HEK293 (cell line): ENCODE data around the gene PSMD8.

Experiments used
- CTCF ChIA-PET: fragments of 350-600 bp; formaldehyde crosslinking; extraction: SDS; loops from one replicate; lab custom pipeline; 2021; ENCODE audit warnings: antibody characterized with exemption; lab: Yijun Ruan, JAX
- POLR2A ChIA-PET: fragments of 300-600 bp; formaldehyde crosslinking; extraction: SDS; loops from one replicate; lab custom pipeline; 2020; ENCODE audit warnings: antibody characterized with exemption, inconsistent platforms; lab: Yijun Ruan, JAX
- H3K27ac ChIP-seq: fragments of 200-500 bp; sonication (Bioruptor generic); 2 replicates; pipeline ENCODE4 v1.5.1; 2014; ENCODE audit warnings: low read depth, low read length, control low read depth, inconsistent platforms; ENCODE audit errors: extremely low read depth
- H3K36me3 ChIP-seq, 2 experiments: fragments of 200-500 bp in 1 of 2; sonication (Bioruptor generic) in 1 of 2; 1 replicate in 1 of 2; 2 replicates in 1 of 2; pipeline ENCODE4 v1.5.1; 2014 to 2017; ENCODE audit warnings: inconsistent platforms in 2 of 2, low read length in 2 of 2; ENCODE audit not compliant: control insufficient read depth in 2 of 2, insufficient read depth in 1 of 2
- H3K4me1 ChIP-seq: fragments of 200-500 bp; sonication (Bioruptor generic); 2 replicates; pipeline ENCODE4 v1.5.1; 2014; ENCODE audit warnings: mild to moderate bottlenecking, low read length, inconsistent platforms; ENCODE audit not compliant: control insufficient read depth, insufficient read depth
- H3K4me3 ChIP-seq: 2 replicates; pipeline ENCODE4 v1.5.1; 2011; ENCODE audit warnings: low read depth, mild to moderate bottlenecking, control low read depth, low read length, moderate library complexity
- H3K9me3 ChIP-seq: fragments of 200-500 bp; sonication (Bioruptor generic); 2 replicates; pipeline ENCODE4 v1.5.1; 2014; ENCODE audit warnings: low read depth, low read length, inconsistent platforms; ENCODE audit not compliant: control insufficient read depth, insufficient read depth
- CTCF ChIP-seq: fragments of 450-650 bp; formaldehyde crosslinking; IDR thresholded peaks from 2 replicates; pipeline ENCODE4 v1.5.1; 2016; ENCODE audit warnings: missing biosample characterization, missing genetic modification characterization
- EGR2 ChIP-seq: fragments of 450-650 bp; formaldehyde crosslinking; IDR thresholded peaks from 2 replicates; pipeline ENCODE4 v1.5.1; 2016; ENCODE audit warnings: low read depth, missing biosample characterization, missing genetic modification characterization
- FEZF1 ChIP-seq: fragments of 450-650 bp; formaldehyde crosslinking; IDR thresholded peaks from 2 replicates; pipeline ENCODE4 v1.5.1; 2016; ENCODE audit warnings: missing biosample characterization, missing genetic modification characterization
- PRDM1 ChIP-seq: fragments of 450-650 bp; formaldehyde crosslinking; IDR thresholded peaks from 2 replicates; pipeline ENCODE4; 2016; ENCODE audit warnings: missing biosample characterization, missing genetic modification characterization
- ZBTB17 ChIP-seq: fragments of 450-650 bp; formaldehyde crosslinking; IDR thresholded peaks from 2 replicates; pipeline ENCODE4 v1.5.1; 2016; ENCODE audit warnings: missing biosample characterization, missing genetic modification characterization
- ZBTB49 ChIP-seq: fragments of 450-650 bp; formaldehyde crosslinking; IDR thresholded peaks from 2 replicates; pipeline ENCODE4 v1.5.1; 2016; ENCODE audit warnings: missing biosample characterization, missing genetic modification characterization, low read depth
- ZIC2 ChIP-seq: fragments of 450-650 bp; formaldehyde crosslinking; IDR thresholded peaks from 2 replicates; pipeline ENCODE4 v1.5.1; 2016; ENCODE audit warnings: missing biosample characterization, missing genetic modification characterization
- ZNF121 ChIP-seq: fragments of 450-650 bp; formaldehyde crosslinking; IDR thresholded peaks from 2 replicates; pipeline ENCODE4 v1.5.1; 2016; ENCODE audit warnings: missing biosample characterization, missing genetic modification characterization
- ZNF423 ChIP-seq: fragments of 450-650 bp; formaldehyde crosslinking; IDR thresholded peaks from 2 replicates; pipeline ENCODE4 v1.5.1; 2016; ENCODE audit warnings: missing biosample characterization, missing genetic modification characterization
- ZNF521 ChIP-seq: fragments of 450-650 bp; formaldehyde crosslinking; IDR thresholded peaks from 2 replicates; pipeline ENCODE4 v1.5.1; 2017; ENCODE audit warnings: missing biosample characterization, mild to moderate bottlenecking, missing genetic modification characterization
- ZNF610 ChIP-seq: fragments of 450-650 bp; formaldehyde crosslinking; IDR thresholded peaks from 2 replicates; pipeline ENCODE4 v1.5.1; 2016; ENCODE audit warnings: missing biosample characterization, missing genetic modification characterization, borderline replicate concordance
- ZNF621 ChIP-seq: fragments of 450-650 bp; formaldehyde crosslinking; IDR thresholded peaks from 2 replicates; pipeline ENCODE4 v1.5.1; 2017; ENCODE audit warnings: missing biosample characterization, missing genetic modification characterization
- ZNF768 ChIP-seq: fragments of 450-650 bp; formaldehyde crosslinking; IDR thresholded peaks from 2 replicates; pipeline ENCODE4 v1.5.1; 2018; ENCODE audit warnings: missing biosample characterization, mild to moderate bottlenecking, missing genetic modification characterization
- ZSCAN30 ChIP-seq: fragments of 450-650 bp; IDR thresholded peaks from 2 replicates; pipeline ENCODE4 v1.5.1; 2018; ENCODE audit warnings: missing biosample characterization, mild to moderate bottlenecking, missing genetic modification characterization, moderate library complexity
- TF ChIP-seq, protein P1 (sequence below): fragments of 450-650 bp; formaldehyde crosslinking; IDR thresholded peaks from 2 replicates; pipeline ENCODE4 v1.5.1; 2017; ENCODE audit warnings: missing biosample characterization, missing genetic modification characterization
- TF ChIP-seq, protein P2 (sequence below): fragments of 450-650 bp; formaldehyde crosslinking; IDR thresholded peaks from 2 replicates; pipeline ENCODE4 v1.5.1; 2016; ENCODE audit warnings: missing biosample characterization, missing genetic modification characterization

PSMD8 gene

GRCh38 chr19:38351865-38352395 is 22.4 kb upstream of the PSMD8 start:
- H3K4me1 ChIP-seq = no peaks in the 10 kb centered on the region
- CTCF ChIA-PET = interaction anchor here (1.1 to 2.5 kb wide), 2 partner anchors 51 to 108 kb away, joined by 3 to 9 read pairs; partner anchors contain the start of gene FAM98C
- TF ChIP-seq ZNF423 (tag by site-specific recombination) (0 out of 2 replicates have a peak, but pooled peaks have one; percentile 11), ZIC2 (tag by site-specific recombination) (0 out of 2 replicates have a peak, but pooled peaks have one; percentile 9), ZSCAN30 (tag by site-specific recombination) (no peak)
- POLR2A ChIA-PET = interaction anchor here (1.1 to 2.2 kb wide), 3 partner anchors 10 to 36 kb away, joined by 5 read pairs; partner anchors contain the start of genes GGN and PSMD8
- H3K36me3 ChIP-seq = no peaks in the 10 kb centered on the region; a peak in 1 of 3 replicates
- no peaks in the 10 kb centered on the region for H3K9me3 ChIP-seq
- H3K4me3 ChIP-seq = no peak overlapping the region
- H3K27ac ChIP-seq = no peak overlapping the region

GRCh38 chr19:38352611-38353010 is 21.8 kb upstream of the PSMD8 start:
- no peaks in the 10 kb centered on the region for H3K9me3 ChIP-seq
- no peak overlapping the region for H3K4me3 ChIP-seq
- ChIA-PET CTCF (interaction anchor here (1.6 to 2.5 kb wide), 2 partner anchors 15 to 50 kb away, joined by 3 to 9 read pairs; partner anchors contain the start of gene FAM98C), POLR2A (interaction anchor here (0.6 to 2.2 kb wide), 4 partner anchors 22 to 62 kb away, joined by 3 to 5 read pairs (median 4); partner anchors contain the start of genes GGN and PSMD8)
- no peak overlapping the region for H3K27ac ChIP-seq
- no peaks in the 10 kb centered on the region; a peak in 1 of 3 replicates for H3K36me3 ChIP-seq
- TF ChIP-seq, protein P1, sequence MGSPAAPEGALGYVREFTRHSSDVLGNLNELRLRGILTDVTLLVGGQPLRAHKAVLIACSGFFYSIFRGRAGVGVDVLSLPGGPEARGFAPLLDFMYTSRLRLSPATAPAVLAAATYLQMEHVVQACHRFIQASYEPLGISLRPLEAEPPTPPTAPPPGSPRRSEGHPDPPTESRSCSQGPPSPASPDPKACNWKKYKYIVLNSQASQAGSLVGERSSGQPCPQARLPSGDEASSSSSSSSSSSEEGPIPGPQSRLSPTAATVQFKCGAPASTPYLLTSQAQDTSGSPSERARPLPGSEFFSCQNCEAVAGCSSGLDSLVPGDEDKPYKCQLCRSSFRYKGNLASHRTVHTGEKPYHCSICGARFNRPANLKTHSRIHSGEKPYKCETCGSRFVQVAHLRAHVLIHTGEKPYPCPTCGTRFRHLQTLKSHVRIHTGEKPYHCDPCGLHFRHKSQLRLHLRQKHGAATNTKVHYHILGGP (tag by site-specific recombination) = no peak
- TF ChIP-seq PRDM1 (tag by site-specific recombination) = peak; percentile 39; the same call in 1 of the 2 replicates
- no peak for TF ChIP-seq CTCF (tag by site-specific recombination)
- TF ChIP-seq EGR2 (tag by site-specific recombination) = 0 out of 2 replicates have a peak, but pooled peaks have one; percentile 14
- 0 out of 2 replicates have a peak, but pooled peaks have one; percentile 39 for TF ChIP-seq ZNF121 (tag by site-specific recombination)
- no peaks in the 10 kb centered on the region for H3K4me1 ChIP-seq

DNA sequence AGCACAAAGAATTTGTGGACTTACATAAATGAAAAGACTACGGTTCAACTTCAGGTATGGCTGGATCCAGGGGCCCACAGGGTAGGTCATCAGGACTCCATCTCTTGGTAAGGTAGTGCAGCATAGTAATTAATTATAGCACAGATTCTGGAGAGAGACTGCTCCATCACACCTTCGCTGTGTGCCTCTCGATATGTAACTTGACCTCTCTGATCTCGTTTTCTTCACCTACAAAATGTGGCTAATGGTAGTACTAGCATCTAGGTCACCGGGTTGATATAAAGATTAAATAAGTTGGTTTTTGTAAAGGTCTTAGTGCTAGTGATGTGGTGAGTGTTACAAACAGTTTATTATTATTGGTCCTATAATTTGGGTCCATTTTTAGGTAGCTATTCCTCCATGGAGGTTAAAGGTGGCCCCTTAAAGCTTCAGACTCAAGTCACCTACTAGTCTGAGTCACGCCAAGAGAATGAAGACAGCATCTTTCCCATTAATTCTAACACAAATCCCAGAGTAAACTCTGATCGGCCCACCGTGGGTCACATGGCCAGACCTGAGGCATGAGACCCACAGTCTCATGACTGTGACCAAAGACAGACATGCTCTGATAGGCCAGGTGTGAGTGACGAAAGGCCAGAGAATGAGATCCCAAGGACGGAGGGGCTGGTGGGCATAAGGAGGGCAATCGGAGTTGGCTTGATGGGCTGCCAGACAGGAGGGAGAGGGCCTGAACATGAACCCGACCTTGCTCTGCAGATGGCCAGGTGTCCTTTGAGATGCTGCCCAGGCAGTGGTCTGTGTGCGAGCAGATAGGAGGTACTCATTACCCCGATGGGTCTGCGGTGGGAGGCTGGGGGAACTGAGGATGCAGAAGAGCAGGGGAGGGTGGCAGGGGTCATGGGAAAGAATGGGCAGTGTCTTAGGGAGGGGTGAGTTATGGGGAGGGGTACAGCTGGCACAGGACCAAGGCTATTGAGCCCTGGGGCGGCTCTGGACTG is 18.3 kb upstream of the PSMD8 start:
- H3K27ac ChIP-seq = peak overlapping the region; percentile 37; the same call in 1 of the 2 replicates
- ChIA-PET CTCF (interaction anchor here (0.5 to 1.2 kb wide), 4 partner anchors 28 to 1064 kb away, joined by 3 to 5 read pairs (median 4); partner anchors contain the start of gene FAM98C), POLR2A (no interaction called here)
- TF ChIP-seq ZNF621 (tag by site-specific recombination) = no peak
- TF ChIP-seq FEZF1 (tag by site-specific recombination) = no peak
- TF ChIP-seq, protein P2, sequence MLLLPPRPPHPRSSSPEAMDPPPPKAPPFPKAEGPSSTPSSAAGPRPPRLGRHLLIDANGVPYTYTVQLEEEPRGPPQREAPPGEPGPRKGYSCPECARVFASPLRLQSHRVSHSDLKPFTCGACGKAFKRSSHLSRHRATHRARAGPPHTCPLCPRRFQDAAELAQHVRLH (tag by site-specific recombination) = 0 out of 2 replicates have a peak, but pooled peaks have one; percentile 22
- peak; percentile 91; the same call in 1 of the 2 replicates for TF ChIP-seq ZNF768
- TF ChIP-seq ZNF610 (tag by site-specific recombination) = no peak
- no peak for TF ChIP-seq ZBTB49 (tag by site-specific recombination)
- 0 out of 2 replicates have a peak, but pooled peaks have one; percentile 35 for TF ChIP-seq ZBTB17 (tag by site-specific recombination)
- 0 out of 2 replicates have a peak, but pooled peaks have one; percentile 15 for TF ChIP-seq ZNF521 (tag by site-specific recombination)
- no peaks in the 10 kb centered on the region for H3K9me3 ChIP-seq
- no peaks in the 10 kb centered on the region for H3K4me1 ChIP-seq
- no peak overlapping the region for H3K4me3 ChIP-seq
- H3K36me3 ChIP-seq = no peaks in the 10 kb centered on the region
